GM12892 (cell line): ENCODE results near the gene TSPY2.
"Not testable (repeated sequence)": the region's sequence is repeated elsewhere in the genome, so short reads cannot be mapped to it uniquely, and the experiment has no call there.

Experiments
- POLR2A ChIP-seq: IDR thresholded peaks from 2 replicates; pipeline ENCODE4 v1.6.1; 2011; ENCODE audit warnings: low read depth, low read length, control low read depth
- TAF1 ChIP-seq: IDR thresholded peaks from 2 replicates; pipeline ENCODE4 v1.6.1; 2011; ENCODE audit warnings: low read depth, mild to moderate bottlenecking, control low read depth, low read length, borderline replicate concordance

- not testable (repeated sequence) for TF ChIP-seq TAF1, POLR2A
Measured at GRCh38 chrY:6217045-6217444, 29.0 kb upstream of the TSPY2 start.
